ENCODE data around the gene MGA.

- TF ChIP-seq CTCF (IDR thresholded peaks at IDR 0.05), result no peak
- TF ChIP-seq POLR2A (IDR thresholded peaks at IDR 0.05), result no peak
These were observed 156.6 kb downstream of the MGA start for GRCh38 chr15:41816788-41817187.
